C4-2B (cell line): ENCODE results near the gene HERPUD2.
"Not testable (repeated sequence)": the region's sequence is repeated elsewhere in the genome, so short reads cannot be mapped to it uniquely, and the experiment has no call there.

Experiments
- H3K27ac ChIP-seq: fragments of 450-650 bp; 2 replicates; pipeline ENCODE4 v1.5.1; 2017
- CTCF ChIP-seq: fragments of 450-650 bp; conservative IDR thresholded peaks from 2 replicates; pipeline ENCODE4 v1.5.1; 2017; ENCODE audit warnings: mild to moderate bottlenecking
- ZFX ChIP-seq: fragments of 450-650 bp; IDR thresholded peaks from 2 replicates; pipeline ENCODE4 v1.6.1; 2017

Gene HERPUD2

GRCh38 chr7:35700865-35701264, 5.9 kb upstream of the HERPUD2 start:
- no peak overlapping the region for H3K27ac ChIP-seq
- no peak for TF ChIP-seq ZFX
- no peak for TF ChIP-seq CTCF

GRCh38 chr7:35700333-35700732, 5.4 kb upstream of the HERPUD2 start:
- no peak overlapping the region for H3K27ac ChIP-seq
- TF ChIP-seq CTCF: no peak
- no peak for TF ChIP-seq ZFX

- no peak overlapping the region for H3K27ac ChIP-seq
- TF ChIP-seq CTCF: no peak
These were observed 4.9 kb upstream of the HERPUD2 start for GRCh38 chr7:35699796-35700305.

DNA sequence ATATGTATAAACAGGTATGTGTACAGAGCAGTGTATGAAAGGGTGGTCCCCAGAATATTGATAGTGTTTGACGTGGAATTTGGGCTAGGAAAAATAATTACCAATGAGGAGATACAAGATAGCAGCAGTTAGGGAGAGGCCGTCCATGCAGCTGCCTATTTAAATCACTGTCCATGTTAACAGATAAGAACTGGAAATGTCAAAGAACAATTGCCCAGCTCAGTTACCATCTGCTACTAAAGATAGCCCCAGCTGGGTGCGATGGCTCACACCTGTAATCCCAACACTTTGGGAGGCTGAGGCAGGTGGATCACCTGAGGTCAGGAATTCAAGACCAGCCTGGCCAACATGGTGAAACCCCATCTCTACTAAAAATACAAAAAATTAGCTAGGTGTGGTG, 3.4 kb upstream of the HERPUD2 start:
- H3K27ac ChIP-seq: not testable (repeated sequence)

DNA sequence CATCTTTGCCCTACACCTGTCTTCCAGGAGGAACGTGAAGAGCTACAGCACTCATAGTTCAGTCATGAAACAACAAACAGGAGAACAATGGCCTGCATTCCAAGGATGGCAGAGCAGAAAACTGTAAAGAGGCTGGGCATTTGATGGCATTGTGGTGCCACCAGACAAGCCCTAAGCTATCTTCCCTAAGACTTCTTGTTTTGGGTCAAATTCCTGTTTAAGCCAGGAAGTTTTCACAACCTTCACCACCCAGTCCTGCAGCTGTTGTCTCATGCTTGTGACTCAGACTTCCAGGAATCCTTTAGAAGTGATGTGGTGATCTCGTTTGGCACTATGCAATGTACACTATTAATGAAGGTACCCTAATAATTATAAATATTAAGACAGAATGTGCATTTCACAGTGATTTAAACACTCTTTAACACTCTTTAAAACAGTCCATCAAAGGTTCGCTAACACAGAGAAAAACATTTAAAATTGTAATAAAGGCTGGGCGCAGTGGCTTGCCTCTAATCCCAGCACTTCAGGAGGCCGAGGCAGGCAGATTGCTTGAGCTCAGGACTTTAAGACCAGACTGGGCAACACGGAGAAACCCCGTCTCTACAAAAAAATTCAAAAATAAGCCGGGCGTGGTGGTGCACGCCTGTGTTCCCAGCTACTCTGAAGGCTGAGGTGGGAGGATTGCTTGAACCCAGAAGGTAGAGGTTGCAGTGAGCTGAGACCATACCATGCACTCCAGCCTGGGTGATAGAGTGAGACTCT, 2.7 kb upstream of the HERPUD2 start:
- no peak for TF ChIP-seq CTCF
- TF ChIP-seq ZFX: no peak
- no peak overlapping the region for H3K27ac ChIP-seq

GRCh38 chr7:35695987-35696386, 1.1 kb upstream of the HERPUD2 start:
- no peak for TF ChIP-seq CTCF
- no peak for TF ChIP-seq ZFX
- H3K27ac ChIP-seq: no peak overlapping the region

DNA sequence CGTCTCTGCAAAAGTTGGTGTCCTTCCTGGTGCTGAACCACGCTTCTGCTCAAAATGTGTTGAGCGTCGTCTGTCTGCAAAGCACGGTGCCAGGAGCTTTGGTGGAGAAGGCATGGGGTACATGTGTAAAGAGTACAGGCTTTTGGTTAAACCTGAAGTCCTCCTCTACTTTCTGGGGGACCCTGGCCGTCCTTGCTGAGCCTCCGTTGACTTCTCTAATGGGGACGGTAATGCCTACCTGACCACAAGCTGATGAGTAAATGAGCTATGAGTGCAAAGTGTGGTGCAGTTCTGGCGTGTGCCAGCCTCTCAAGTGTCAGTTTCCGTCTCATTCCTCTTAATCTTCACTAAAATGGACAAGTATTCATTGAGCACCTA, 527 bp upstream of the HERPUD2 start:
- H3K27ac ChIP-seq: peak overlapping the region; percentile 86
- TF ChIP-seq CTCF (no peak), ZFX (no peak)
